Parathyroid adenoma (tissue), 2 donors: Measurements from ENCODE around the gene KDM4B.
"Not testable (repeated sequence)": the region's sequence is repeated elsewhere in the genome, so short reads cannot be mapped to it uniquely, and the experiment has no call there.

Experiments used
- H2AFZ ChIP-seq: fragments of 300-600 bp; sonication (generic); one replicate; pipeline ENCODE4 v1.7.0; 2017; ENCODE audit warnings: antibody characterized with exemption, mild to moderate bottlenecking
- H3K27ac ChIP-seq: fragments of 300-600 bp; sonication (generic); one replicate; pipeline ENCODE4 v1.7.0; 2017
- H3K27me3 ChIP-seq: fragments of 300-600 bp; sonication (generic); one replicate; pipeline ENCODE4 v1.7.0; 2017; ENCODE audit warnings: low read length; ENCODE audit not compliant: control insufficient read depth, insufficient read depth
- H3K36me3 ChIP-seq: fragments of 300-600 bp; sonication (generic); one replicate; pipeline ENCODE4 v1.7.0; 2017; ENCODE audit warnings: low read length; ENCODE audit not compliant: control insufficient read depth, insufficient read depth
- H3K4me1 ChIP-seq: fragments of 300-600 bp; sonication (generic); one replicate; pipeline ENCODE4 v1.7.0; 2017; ENCODE audit warnings: control low read depth
- H3K4me2 ChIP-seq: fragments of 300-600 bp; sonication (generic); one replicate; pipeline ENCODE4 v1.7.0; 2017; ENCODE audit warnings: low read length
- H3K4me3 ChIP-seq: fragments of 300-600 bp; sonication (generic); one replicate; pipeline ENCODE4 v1.7.0; 2017; ENCODE audit warnings: low read depth, low read length
- H3K79me2 ChIP-seq: fragments of 300-600 bp; sonication (generic); one replicate; pipeline ENCODE4 v1.7.0; 2017; ENCODE audit warnings: control low read depth
- H3K9ac ChIP-seq: fragments of 300-600 bp; sonication (generic); one replicate; pipeline ENCODE4 v1.7.0; 2017; ENCODE audit warnings: mild to moderate bottlenecking
- H3K9me3 ChIP-seq: fragments of 300-600 bp; sonication (generic); one replicate; pipeline ENCODE4 v1.7.0; 2017; ENCODE audit warnings: low read length; ENCODE audit not compliant: control insufficient read depth
- TF ChIP-seq, protein P1 (sequence below): fragments of 300-600 bp; sonication (generic); IDR thresholded peaks from one replicate; pipeline ENCODE4 v1.7.0; 2017; ENCODE audit warnings: antibody characterized with exemption, mild to moderate bottlenecking
- donor health status: primary hyperparathyroidism.

KDM4B gene

DNA sequence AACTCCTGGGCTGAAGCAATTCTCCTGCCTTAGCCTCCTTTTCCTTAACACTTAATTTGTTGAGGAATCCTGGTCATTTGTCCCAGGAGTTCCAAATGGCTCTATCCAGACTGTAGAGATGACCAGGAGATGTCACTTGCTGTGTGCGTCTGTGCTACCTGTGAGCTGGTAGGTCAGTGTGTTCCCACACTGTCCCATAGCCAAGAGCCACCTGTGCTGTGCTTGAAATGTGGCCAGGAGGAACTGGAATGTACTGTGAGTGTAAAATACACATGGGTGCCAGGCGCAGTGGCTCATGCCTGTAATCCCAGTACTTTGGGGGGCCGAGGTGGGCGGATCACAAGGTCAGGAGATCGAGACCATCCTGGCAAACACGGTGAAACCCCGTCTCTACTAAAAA, 29.4 kb upstream of the KDM4B start:
- H3K79me2 ChIP-seq: no peaks in the 10 kb centered on the region
- TF ChIP-seq, protein P1, sequence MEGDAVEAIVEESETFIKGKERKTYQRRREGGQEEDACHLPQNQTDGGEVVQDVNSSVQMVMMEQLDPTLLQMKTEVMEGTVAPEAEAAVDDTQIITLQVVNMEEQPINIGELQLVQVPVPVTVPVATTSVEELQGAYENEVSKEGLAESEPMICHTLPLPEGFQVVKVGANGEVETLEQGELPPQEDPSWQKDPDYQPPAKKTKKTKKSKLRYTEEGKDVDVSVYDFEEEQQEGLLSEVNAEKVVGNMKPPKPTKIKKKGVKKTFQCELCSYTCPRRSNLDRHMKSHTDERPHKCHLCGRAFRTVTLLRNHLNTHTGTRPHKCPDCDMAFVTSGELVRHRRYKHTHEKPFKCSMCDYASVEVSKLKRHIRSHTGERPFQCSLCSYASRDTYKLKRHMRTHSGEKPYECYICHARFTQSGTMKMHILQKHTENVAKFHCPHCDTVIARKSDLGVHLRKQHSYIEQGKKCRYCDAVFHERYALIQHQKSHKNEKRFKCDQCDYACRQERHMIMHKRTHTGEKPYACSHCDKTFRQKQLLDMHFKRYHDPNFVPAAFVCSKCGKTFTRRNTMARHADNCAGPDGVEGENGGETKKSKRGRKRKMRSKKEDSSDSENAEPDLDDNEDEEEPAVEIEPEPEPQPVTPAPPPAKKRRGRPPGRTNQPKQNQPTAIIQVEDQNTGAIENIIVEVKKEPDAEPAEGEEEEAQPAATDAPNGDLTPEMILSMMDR: no peak

DNA sequence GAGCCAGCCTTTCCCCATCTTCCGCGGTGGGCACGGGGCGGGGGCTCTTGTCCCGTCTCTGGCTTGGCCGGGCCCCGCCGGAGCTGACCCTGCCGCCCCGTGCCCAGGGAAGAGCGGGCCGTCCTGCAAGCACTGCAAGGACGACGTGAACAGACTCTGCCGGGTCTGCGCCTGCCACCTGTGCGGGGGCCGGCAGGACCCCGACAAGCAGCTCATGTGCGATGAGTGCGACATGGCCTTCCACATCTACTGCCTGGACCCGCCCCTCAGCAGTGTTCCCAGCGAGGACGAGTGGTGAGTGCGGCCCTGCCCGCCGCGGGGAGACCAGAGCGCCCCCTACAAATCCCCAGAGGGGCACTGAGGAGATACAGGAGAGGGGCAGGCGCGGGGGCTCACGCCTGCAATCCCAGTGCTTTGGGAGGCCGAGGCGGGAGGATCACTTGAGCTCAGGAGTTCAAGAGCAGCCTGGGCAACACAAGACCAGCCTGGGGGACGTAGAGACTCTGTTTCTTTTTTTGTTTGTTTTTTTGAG, 27.2 kb upstream of the KDM4B start:
- not testable (repeated sequence) for H3K4me3 ChIP-seq, H3K4me2 ChIP-seq, H3K27ac ChIP-seq, H3K9ac ChIP-seq, H3K4me1 ChIP-seq, H3K27me3 ChIP-seq, H3K79me2 ChIP-seq, H2AFZ ChIP-seq, H3K36me3 ChIP-seq, H3K9me3 ChIP-seq

More for the DNA sequence above, 29.4 kb upstream of the KDM4B start:
- H3K4me3 ChIP-seq: no peak overlapping the region
- no peak overlapping the region for H3K4me2 ChIP-seq
- H3K27ac ChIP-seq: no peak overlapping the region
- no peaks in the 10 kb centered on the region for H3K27me3 ChIP-seq
- H3K9me3 ChIP-seq: no peaks in the 10 kb centered on the region
- no peak overlapping the region for H2AFZ ChIP-seq
- no peaks in the 10 kb centered on the region for H3K36me3 ChIP-seq
- H3K4me1 ChIP-seq: no peaks in the 10 kb centered on the region
- no peak overlapping the region for H3K9ac ChIP-seq

DNA sequence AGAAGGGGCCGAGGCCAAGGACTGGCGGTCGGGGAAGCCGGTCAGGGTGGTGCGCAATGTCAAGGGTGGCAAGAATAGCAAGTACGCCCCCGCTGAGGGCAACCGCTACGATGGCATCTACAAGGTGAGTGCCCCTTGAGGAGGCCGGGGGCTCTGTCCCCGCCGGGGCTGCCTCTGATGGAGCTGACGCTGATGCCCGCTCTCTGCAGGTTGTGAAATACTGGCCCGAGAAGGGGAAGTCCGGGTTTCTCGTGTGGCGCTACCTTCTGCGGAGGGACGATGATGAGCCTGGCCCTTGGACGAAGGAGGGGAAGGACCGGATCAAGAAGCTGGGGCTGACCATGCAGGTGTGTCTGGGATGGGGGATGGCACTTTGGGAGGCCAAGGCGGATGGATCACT, 18.3 kb upstream of the KDM4B start:
- H3K9ac ChIP-seq, H3K27me3 ChIP-seq, H3K4me2 ChIP-seq, H3K4me3 ChIP-seq, H2AFZ ChIP-seq, H3K79me2 ChIP-seq, H3K9me3 ChIP-seq, H3K27ac ChIP-seq, H3K36me3 ChIP-seq, H3K4me1 ChIP-seq: not testable (repeated sequence)

DNA sequence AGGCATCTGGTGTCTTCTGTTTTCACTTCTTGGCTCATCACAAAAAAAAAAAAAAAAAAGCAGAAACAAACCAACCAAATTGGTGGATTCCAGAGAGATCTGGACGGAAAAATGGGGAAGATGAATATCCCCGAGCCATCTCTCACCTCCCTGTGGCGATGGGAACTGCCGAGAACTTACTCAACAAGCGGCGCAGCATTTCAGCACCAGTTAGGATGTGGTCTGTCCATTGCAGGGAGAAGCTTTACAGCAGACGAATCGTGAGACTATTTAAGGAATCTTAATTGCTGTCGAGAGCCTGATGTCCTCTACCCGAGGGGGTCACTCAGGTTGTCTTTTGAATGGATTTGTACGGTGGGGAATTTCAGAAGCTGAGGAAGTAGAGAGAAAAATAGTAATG, 17.3 kb upstream of the KDM4B start:
- no peaks in the 10 kb centered on the region for H3K79me2 ChIP-seq
- H3K4me3 ChIP-seq: no peak overlapping the region
- no peak overlapping the region for H3K4me2 ChIP-seq
- H3K27ac ChIP-seq: no peak overlapping the region
- no peaks in the 10 kb centered on the region for H3K27me3 ChIP-seq
- no peaks in the 10 kb centered on the region for H3K4me1 ChIP-seq
- no peak overlapping the region for H3K9ac ChIP-seq
- TF ChIP-seq, protein P1: no peak
- no peaks in the 10 kb centered on the region for H3K36me3 ChIP-seq
- no peak overlapping the region for H2AFZ ChIP-seq
- no peaks in the 10 kb centered on the region for H3K9me3 ChIP-seq

DNA sequence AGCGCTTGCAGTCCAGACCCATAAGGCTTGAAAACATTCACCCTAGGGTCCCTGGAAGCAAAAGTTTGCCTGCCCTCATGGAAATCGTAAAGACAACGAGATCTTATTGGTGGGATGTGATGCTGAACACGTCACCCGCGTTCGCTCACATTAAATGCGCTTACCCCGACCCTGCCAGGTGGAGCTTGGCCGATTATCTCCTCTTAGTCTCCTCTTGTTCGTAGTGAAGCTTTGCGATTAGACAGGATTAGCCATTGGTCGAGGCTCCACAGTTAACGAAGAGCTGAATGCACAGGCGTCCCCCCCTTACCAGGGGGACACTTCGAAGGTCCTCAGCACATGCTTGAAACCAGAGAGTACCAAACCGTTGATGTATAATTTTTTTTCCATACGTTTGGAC, 16.0 kb upstream of the KDM4B start:
- Histone ChIP-seq H3K27me3 (no peaks in the 10 kb centered on the region), H3K4me2 (no peak overlapping the region), H3K9ac (no peak overlapping the region), H3K4me3 (no peak overlapping the region), H3K27ac (no peak overlapping the region), H3K4me1 (no peaks in the 10 kb centered on the region), H2AFZ (no peak overlapping the region), H3K9me3 (no peaks in the 10 kb centered on the region), H3K79me2 (no peaks in the 10 kb centered on the region), H3K36me3 (no peaks in the 10 kb centered on the region)
- TF ChIP-seq, protein P1: no peak

DNA sequence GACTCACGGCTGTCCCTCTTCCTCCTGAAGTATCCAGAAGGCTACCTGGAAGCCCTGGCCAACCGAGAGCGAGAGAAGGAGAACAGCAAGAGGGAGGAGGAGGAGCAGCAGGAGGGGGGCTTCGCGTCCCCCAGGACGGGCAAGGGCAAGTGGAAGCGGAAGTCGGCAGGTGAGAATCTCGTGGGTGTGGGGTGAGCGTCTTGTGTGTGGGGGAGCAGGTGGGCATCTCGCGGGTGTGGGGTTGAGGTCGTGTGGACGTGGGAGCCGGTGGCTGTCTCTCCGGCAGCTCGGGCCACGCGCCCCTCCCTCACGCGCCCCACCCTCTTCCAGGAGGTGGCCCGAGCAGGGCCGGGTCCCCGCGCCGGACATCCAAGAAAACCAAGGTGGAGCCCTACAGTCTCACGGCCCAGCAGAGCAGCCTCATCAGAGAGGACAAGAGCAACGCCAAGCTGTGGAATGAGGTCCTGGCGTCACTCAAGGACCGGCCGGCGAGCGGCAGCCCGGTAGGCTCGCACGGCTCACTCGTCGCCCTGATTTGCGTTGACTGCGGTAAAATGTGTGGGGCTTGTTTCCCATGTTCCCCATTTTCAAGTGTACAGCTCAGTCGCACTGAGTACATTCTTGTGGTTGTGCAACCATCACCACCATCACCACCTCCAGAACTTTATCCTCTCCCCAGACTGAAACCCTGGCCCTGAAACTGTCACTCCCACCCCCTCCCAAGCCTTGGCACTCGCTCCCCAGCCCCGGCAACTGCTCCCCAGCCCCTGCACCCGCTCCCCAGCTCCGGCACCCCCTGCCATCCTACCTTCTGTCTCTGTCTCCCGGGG, 14.4 kb upstream of the KDM4B start:
- H3K36me3 ChIP-seq: not testable (repeated sequence)

More for the DNA sequence above, 14.4 kb upstream of the KDM4B start:
- not testable (repeated sequence) for H3K27me3 ChIP-seq, H3K4me3 ChIP-seq, H3K79me2 ChIP-seq, H3K27ac ChIP-seq, H2AFZ ChIP-seq, H3K4me1 ChIP-seq, H3K9me3 ChIP-seq, H3K4me2 ChIP-seq, H3K9ac ChIP-seq
